HepG2 (cell line): ENCODE measurements around the gene DGKG. TPM values are rescaled to one million over a fixed set of nuclear protein-coding genes. Genes with fewer than 3 reads are reported as not detected.

Experiments
- ARID3A ChIP-seq: IDR thresholded peaks from 2 replicates; pipeline ENCODE4 v1.6.1; 2012; ENCODE audit warnings: low read depth, low read length, improper control_type of control experiment
- BRF2 ChIP-seq: sonication (generic); formaldehyde crosslinking; IDR thresholded peaks from 2 replicates; pipeline ENCODE4 v1.8.1; 2022; ENCODE audit warnings: mild to moderate bottlenecking, missing genetic modification reagents
- HBP1 ChIP-seq: IDR thresholded peaks from 2 replicates; pipeline ENCODE4 v1.6.1; 2016; ENCODE audit warnings: low read depth, control low read depth
- HNF1B ChIP-seq: sonication (generic); formaldehyde crosslinking; IDR thresholded peaks from 2 replicates; pipeline ENCODE4 v1.5.1; 2020; ENCODE audit warnings: mild to moderate bottlenecking, moderate library complexity, missing genetic modification reagents
- HNF4G ChIP-seq, 2 experiments: sonication (generic) in 1 of 2; formaldehyde crosslinking in 1 of 2; IDR thresholded peaks; 2 replicates each; pipeline versions ENCODE4 v1.4.0 to v1.6.1; 2011 to 2020; ENCODE audit warnings: borderline replicate concordance in 2 of 2, low read depth in 2 of 2, mild to moderate bottlenecking in 2 of 2, low read length in 1 of 2, missing genetic modification reagents in 1 of 2, moderate library complexity in 1 of 2
- IRF2 ChIP-seq: IDR thresholded peaks from 2 replicates; pipeline ENCODE4 v1.6.1; 2018; ENCODE audit warnings: missing genetic modification reagents, missing compliant biosample characterization
- KDM5A ChIP-seq: fragments of 200-600 bp; sonication (generic); IDR thresholded peaks from 2 replicates; pipeline ENCODE4 v1.7.0; 2018; ENCODE audit warnings: antibody characterized with exemption, mild to moderate bottlenecking, low read length, borderline replicate concordance
- MAFG ChIP-seq: sonication (generic); formaldehyde crosslinking; IDR thresholded peaks from 2 replicates; pipeline ENCODE4 v1.5.1; 2020; ENCODE audit warnings: mild to moderate bottlenecking, missing genetic modification reagents
- MEF2D ChIP-seq: sonication (generic); formaldehyde crosslinking; IDR thresholded peaks from 2 replicates; pipeline ENCODE4 v1.5.1; 2020; ENCODE audit warnings: mild to moderate bottlenecking, missing genetic modification reagents
- NCOR1 ChIP-seq: fragments of 200-600 bp; sonication (generic); IDR thresholded peaks from 2 replicates; pipeline ENCODE4 v1.7.0; 2017; ENCODE audit warnings: antibody characterized with exemption, low read length, borderline replicate concordance
- SATB2 ChIP-seq: sonication (generic); formaldehyde crosslinking; IDR thresholded peaks from 2 replicates; pipeline ENCODE4 v1.5.0; 2020; ENCODE audit warnings: missing genetic modification reagents
- XRCC5 ChIP-seq: fragments of 200-400 bp; formaldehyde crosslinking; optimal IDR thresholded peaks from 2 replicates; pipeline ENCODE3; 2017; ENCODE audit warnings: mild to moderate bottlenecking, low read length
- ZNF12 ChIP-seq: sonication (generic); formaldehyde crosslinking; IDR thresholded peaks from 2 replicates; pipeline ENCODE4 v1.5.0; 2020; ENCODE audit warnings: missing genetic modification reagents
- ZNF451 ChIP-seq: sonication (generic); formaldehyde crosslinking; IDR thresholded peaks from 2 replicates; pipeline ENCODE4 v1.5.0; 2020; ENCODE audit warnings: mild to moderate bottlenecking, missing genetic modification reagents
- ZNF563 ChIP-seq: sonication (generic); formaldehyde crosslinking; IDR thresholded peaks from 2 replicates; pipeline ENCODE4 v1.8.0; 2022; ENCODE audit warnings: mild to moderate bottlenecking, moderate library complexity, missing genetic modification reagents
- ZNF687 ChIP-seq: sonication (generic); formaldehyde crosslinking; IDR thresholded peaks from 2 replicates; pipeline ENCODE4 v1.5.1; 2020; ENCODE audit warnings: mild to moderate bottlenecking, missing genetic modification reagents, moderate library complexity
- ZSCAN9 ChIP-seq: IDR thresholded peaks from 2 replicates; pipeline ENCODE4 v1.6.1; 2016; ENCODE audit warnings: borderline replicate concordance
- polyA plus RNA-seq, 8 experiments: library from polyadenylated mRNA; depleted of rRNA in 3 of 8; stranded (reverse) in 7 of 8; unstranded in 1 of 8; fragments of >200 nt; fragmentation: Illumina TruSeq in 4 of 8; extraction: Trizol in 4 of 8; gene quantifications; 2 replicates each; pipeline versions ENCODE4 v1.2.1 to v1.2.3, GENCODE V29; 2011 to 2016; ENCODE audit warnings: low read depth in 4 of 8, missing spikeins in 1 of 8, mixed read lengths in 1 of 8; ENCODE audit not compliant: insufficient read depth in 1 of 8
- total RNA-seq, 5 experiments: library from RNA; depleted of rRNA; stranded (reverse); fragments of >200 nt; fragmentation: Illumina TruSeq; extraction: Trizol; gene quantifications; 2 replicates each; pipeline ENCODE4 v1.2.3, GENCODE V29; 2016; ENCODE audit warnings: low read depth in 1 of 5

Gene DGKG
- total and polyA plus RNA-seq, 2 of the 13 experiments (the other 11 are each of a cell fraction or from before 2014, with no cell fraction given): 3.8 to 6.2 TPM

- TF ChIP-seq ZNF12 (CRISPR knock-in tag) (0 out of 2 replicates have a peak, but pooled peaks have one; percentile 22), KDM5A (peak; percentile 48; the same call in 1 of the 2 replicates), BRF2 (0 out of 2 replicates have a peak, but pooled peaks have one; percentile 24), ZSCAN9 (peak; percentile 43; the same call in 1 of the 2 replicates), IRF2 (peak; percentile 37; the same call in 1 of the 2 replicates), MAFG (CRISPR knock-in tag) (no peak), HBP1 (peak; percentile 47; the same call in 1 of the 2 replicates), SATB2 (CRISPR knock-in tag) (no peak), XRCC5 (peak; percentile 21), ZNF451 (CRISPR knock-in tag) (peak; percentile 73; the same call in 1 of the 2 replicates), HNF1B (CRISPR knock-in tag) (peak; percentile 77; the same call in 1 of the 2 replicates), ZNF687 (CRISPR knock-in tag) (peak; percentile 77), HNF4G (IDR thresholded peaks at IDR 0.05; ENCODE audit: borderline replicate concordance, low read depth, low read length) (peak; percentile 81), HNF4G (CRISPR knock-in tag; IDR thresholded peaks at IDR 0.05; ENCODE audit: borderline replicate concordance, low read depth) (peak; percentile 74; the same call in 1 of the 2 replicates), NCOR1 (peak; percentile 26; the same call in 1 of the 2 replicates), ARID3A (peak; percentile 63), ZNF563 (CRISPR knock-in tag) (0 out of 2 replicates have a peak, but pooled peaks have one; percentile 9), MEF2D (CRISPR knock-in tag) (no peak)
These were observed 252.8 kb downstream of the DGKG start, which contains the start of gene ETV5 (continued) for GRCh38 chr3:186108941-186109865.
